ENCODE measurements around the gene OPN1MW2.
"Not testable (repeated sequence)": the region's sequence is repeated elsewhere in the genome, so short reads cannot be mapped to it uniquely, and the experiment has no call there.

- TF ChIP-seq EZH2 (IDR thresholded peaks at IDR 0.05; ENCODE audit: insufficient read depth, poor library complexity, severe bottlenecking); EZH2phosphoT487 (IDR thresholded peaks at IDR 0.05; ENCODE audit: insufficient read depth, low read depth): not testable (repeated sequence)
Measured at GRCh38 chrX:154174356-154174755, 45.2 kb upstream of the OPN1MW2 start.
